Measurements from ENCODE around the gene GOSR1.

DNA sequence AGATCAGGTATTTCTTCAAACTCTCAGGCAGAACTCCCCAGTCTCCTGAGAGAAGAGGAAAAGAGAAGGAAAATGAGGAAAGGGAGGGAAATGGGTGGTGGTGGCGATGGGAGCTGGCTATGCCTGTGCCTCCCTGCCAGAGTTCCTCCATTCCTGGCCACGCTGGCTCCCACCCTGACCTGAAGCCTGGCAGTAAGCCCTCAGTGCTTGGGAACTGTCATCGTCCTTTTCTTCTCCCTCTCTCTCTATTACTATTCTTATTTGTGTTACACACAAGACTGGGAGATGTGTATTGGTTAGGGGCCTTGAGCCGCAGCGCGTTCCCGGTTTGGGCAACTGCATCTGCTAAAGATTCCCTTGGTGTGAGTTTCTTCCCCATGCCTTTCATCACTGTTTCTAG is 44.6 kb downstream of the GOSR1 start:
- TF ChIP-seq POLR2A (IDR thresholded peaks at IDR 0.05; ENCODE audit: low read length) (no peak), GATA1 (IDR thresholded peaks at IDR 0.05; ENCODE audit: low read depth, low read length) (no peak)
